Neural progenitor cell (in vitro differentiated cells): ENCODE data around the gene RBP4. TPM values are rescaled to one million over a fixed set of nuclear protein-coding genes. Genes with fewer than 3 reads are reported as not detected.

Experiments used
- DNase-seq: peaks from one replicate; pipeline ENCODE4 v3.0.0-alpha.2; 2016; ENCODE audit warnings: low spot score
- H2AFZ ChIP-seq: fragments of 200-600 bp; sonication (generic); replicated peaks from 2 replicates; pipeline ENCODE4 v1.6.1; 2016; ENCODE audit warnings: antibody characterized with exemption
- H3F3A ChIP-seq: fragments of 200-600 bp; sonication (generic); 2 replicates; pipeline ENCODE4 v1.6.1; 2016; ENCODE audit warnings: antibody characterized with exemption, low read depth
- H3K27ac ChIP-seq: fragments of 200-600 bp; sonication (generic); 2 replicates; pipeline ENCODE4 v1.5.1; 2016; ENCODE audit warnings: mild to moderate bottlenecking
- H3K27me3 ChIP-seq: fragments of 200-600 bp; sonication (generic); 2 replicates; pipeline ENCODE4 v1.6.1; 2016; ENCODE audit warnings: mild to moderate bottlenecking, moderate library complexity
- H3K36me3 ChIP-seq: fragments of 200-600 bp; sonication (generic); 2 replicates; pipeline ENCODE4 v1.5.1; 2016
- H3K4me1 ChIP-seq: fragments of 200-600 bp; sonication (generic); 2 replicates; pipeline ENCODE4 v1.6.1; 2016; ENCODE audit warnings: mixed run types
- H3K4me2 ChIP-seq: fragments of 200-600 bp; sonication (generic); 2 replicates; pipeline ENCODE4 v1.6.1; 2016
- H3K4me3 ChIP-seq: fragments of 200-600 bp; sonication (generic); 2 replicates; pipeline ENCODE4 v1.5.1; 2016
- H3K79me2 ChIP-seq: fragments of 200-600 bp; sonication (generic); 2 replicates; pipeline ENCODE4 v1.6.1; 2016; ENCODE audit warnings: low read depth
- H3K9ac ChIP-seq: fragments of 200-600 bp; sonication (generic); 2 replicates; pipeline ENCODE4 v1.6.1; 2016
- H3K9me3 ChIP-seq: fragments of 200-600 bp; sonication (generic); 2 replicates; pipeline ENCODE4 v1.5.1; 2016; ENCODE audit warnings: low read depth
- H4K20me1 ChIP-seq: fragments of 200-600 bp; sonication (generic); 2 replicates; pipeline ENCODE4 v1.6.1; 2016; ENCODE audit warnings: low read depth
- H3K27ac Mint-ChIP-seq: 3 replicates; pipeline ENCODE4 v1.8.0; 2021; ENCODE audit warnings: mixed read lengths
- H3K27me3 Mint-ChIP-seq: 2 replicates; pipeline ENCODE4 v1.8.0; 2022; ENCODE audit warnings: low read depth, mild to moderate bottlenecking, inconsistent platforms, moderate library complexity, mixed read lengths; ENCODE audit not compliant: insufficient read depth
- H3K36me3 Mint-ChIP-seq: 3 replicates; pipeline ENCODE4 v1.8.0; 2021; ENCODE audit warnings: mixed read lengths
- H3K4me1 Mint-ChIP-seq: 3 replicates; pipeline ENCODE4 v1.8.0; 2021; ENCODE audit warnings: mixed read lengths
- H3K4me3 Mint-ChIP-seq: 3 replicates; pipeline ENCODE4 v1.8.0; 2021; ENCODE audit warnings: mild to moderate bottlenecking, moderate library complexity, mixed read lengths
- H3K9me3 Mint-ChIP-seq: 3 replicates; pipeline ENCODE4 v1.8.0; 2020; ENCODE audit warnings: mixed read lengths
- CTCF ChIP-seq: fragments of 200-600 bp; sonication (generic); IDR thresholded peaks from 2 replicates; pipeline ENCODE4 v1.5.1; 2017; ENCODE audit warnings: antibody characterized with exemption, mild to moderate bottlenecking
- EZH2 ChIP-seq: fragments of 200-600 bp; sonication (generic); IDR thresholded peaks from 2 replicates; pipeline ENCODE4 v1.6.1; 2017; ENCODE audit warnings: antibody characterized with exemption, mild to moderate bottlenecking, moderate library complexity
- EZH2phosphoT487 ChIP-seq: fragments of 200-600 bp; sonication (generic); IDR thresholded peaks from 2 replicates; pipeline ENCODE4 v1.6.1; 2017; ENCODE audit warnings: antibody characterized with exemption
- total RNA-seq: library from RNA; depleted of rRNA; stranded (reverse); fragments of >200 nt; gene quantifications from 2 replicates; pipeline ENCODE4 v1.2.3, GENCODE V29; 2015; ENCODE audit warnings: low replicate concordance

RBP4 gene
- total RNA-seq, 1 donor from 2014 or later = 0.28 TPM

GRCh38 chr10:93593254-93593653, 7.8 kb downstream of the RBP4 start:
- H3K27me3 Mint-ChIP-seq = peaks cover 3% of the 10 kb centered on the region
- no peaks in the 10 kb centered on the region for H3K9me3 Mint-ChIP-seq
- peaks cover 20% of the 10 kb centered on the region for H3K4me1 Mint-ChIP-seq
- H3K36me3 Mint-ChIP-seq = no peaks in the 10 kb centered on the region
- Histone ChIP-seq H4K20me1 (no peaks in the 10 kb centered on the region), H3K36me3 (no peaks in the 10 kb centered on the region), H3K4me3 (no peak overlapping the region), H2AFZ (no peak overlapping the region), H3K4me1 (peaks cover 7% of the 10 kb centered on the region), H3K79me2 (no peaks in the 10 kb centered on the region), H3K9me3 (no peaks in the 10 kb centered on the region), H3K27ac (no peak overlapping the region), H3K9ac (no peak overlapping the region), H3F3A (no peaks in the 10 kb centered on the region), H3K4me2 (no peak overlapping the region), H3K27me3 (peaks cover 6% of the 10 kb centered on the region)
- no peak overlapping the region for H3K27ac Mint-ChIP-seq
- H3K4me3 Mint-ChIP-seq = no peak overlapping the region
- DNase-seq = no peak
- no peak for TF ChIP-seq CTCF

GRCh38 chr10:93591065-93591808, 9.8 kb downstream of the RBP4 start:
- Histone ChIP-seq H3K36me3 (no peaks in the 10 kb centered on the region), H3K4me3 (no peak overlapping the region), H3K9me3 (no peaks in the 10 kb centered on the region), H3K4me1 (peaks cover 7% of the 10 kb centered on the region), H3F3A (no peaks in the 10 kb centered on the region), H4K20me1 (no peaks in the 10 kb centered on the region), H3K27ac (no peak overlapping the region), H3K79me2 (no peaks in the 10 kb centered on the region), H2AFZ (peak overlapping the region; percentile 68), H3K27me3 (no peaks in the 10 kb centered on the region), H3K4me2 (no peak overlapping the region), H3K9ac (no peak overlapping the region)
- H3K36me3 Mint-ChIP-seq = no peaks in the 10 kb centered on the region
- no peaks in the 10 kb centered on the region for H3K9me3 Mint-ChIP-seq
- peaks cover 19% of the 10 kb centered on the region for H3K4me1 Mint-ChIP-seq
- TF ChIP-seq EZH2 (no peak), EZH2phosphoT487 (no peak), CTCF (no peak)
- H3K27me3 Mint-ChIP-seq = peaks cover 6% of the 10 kb centered on the region
- no peak overlapping the region for H3K27ac Mint-ChIP-seq
- DNase-seq = no peak
- H3K4me3 Mint-ChIP-seq = no peak overlapping the region

GRCh38 chr10:93590638-93591037, 10.4 kb downstream of the RBP4 start:
- no peak for DNase-seq
- Histone ChIP-seq H3K9me3 (no peaks in the 10 kb centered on the region), H3K27me3 (no peaks in the 10 kb centered on the region), H3K27ac (no peak overlapping the region), H4K20me1 (no peaks in the 10 kb centered on the region), H3K9ac (no peak overlapping the region), H3K4me1 (peaks cover 7% of the 10 kb centered on the region), H3K36me3 (no peaks in the 10 kb centered on the region), H3F3A (no peaks in the 10 kb centered on the region), H2AFZ (no peak overlapping the region), H3K4me3 (no peak overlapping the region), H3K79me2 (no peaks in the 10 kb centered on the region), H3K4me2 (no peak overlapping the region)
- Mint-ChIP-seq H3K9me3 (no peaks in the 10 kb centered on the region), H3K4me1 (peaks cover 18% of the 10 kb centered on the region), H3K27me3 (peaks cover 6% of the 10 kb centered on the region), H3K27ac (no peak overlapping the region), H3K4me3 (no peak overlapping the region), H3K36me3 (no peaks in the 10 kb centered on the region)
- TF ChIP-seq CTCF = no peak
- TF ChIP-seq EZH2phosphoT487 = no peak
- TF ChIP-seq EZH2 = no peak
